Measurements from ENCODE around the gene CYP27B1.
"Not testable (repeated sequence)": the region's sequence is repeated elsewhere in the genome, so short reads cannot be mapped to it uniquely, and the experiment has no call there.

CYP27B1 gene

GRCh38 chr12:57733928-57734327, 33.0 kb downstream of the CYP27B1 start:
- DNase-seq: no peak

GRCh38 chr12:57732726-57733593, 33.9 kb downstream of the CYP27B1 start:
- no peak for DNase-seq

DNA sequence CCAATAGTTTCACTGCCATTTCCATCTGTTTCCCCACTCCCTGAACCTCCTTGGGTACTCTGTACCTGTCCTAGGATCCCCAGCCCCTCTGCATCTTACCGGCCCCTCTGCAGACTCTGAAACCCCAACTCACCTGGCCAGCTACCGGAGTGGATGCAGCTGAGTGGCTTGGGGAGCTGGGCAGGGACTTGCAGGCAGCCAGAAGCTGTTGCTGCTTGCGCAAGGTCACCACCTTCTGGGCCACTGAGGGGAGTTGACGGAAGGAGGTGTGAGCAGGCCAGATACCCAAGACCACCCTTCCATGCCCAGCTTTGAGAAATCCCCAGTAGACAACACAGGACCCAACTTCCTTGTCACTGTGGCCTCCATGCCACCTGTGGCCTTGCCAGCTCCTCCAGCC, 34.6 kb downstream of the CYP27B1 start:
- DNase-seq: no peak

GRCh38 chr12:57731411-57732080, 35.3 kb downstream of the CYP27B1 start:
- DNase-seq: no peak

DNA sequence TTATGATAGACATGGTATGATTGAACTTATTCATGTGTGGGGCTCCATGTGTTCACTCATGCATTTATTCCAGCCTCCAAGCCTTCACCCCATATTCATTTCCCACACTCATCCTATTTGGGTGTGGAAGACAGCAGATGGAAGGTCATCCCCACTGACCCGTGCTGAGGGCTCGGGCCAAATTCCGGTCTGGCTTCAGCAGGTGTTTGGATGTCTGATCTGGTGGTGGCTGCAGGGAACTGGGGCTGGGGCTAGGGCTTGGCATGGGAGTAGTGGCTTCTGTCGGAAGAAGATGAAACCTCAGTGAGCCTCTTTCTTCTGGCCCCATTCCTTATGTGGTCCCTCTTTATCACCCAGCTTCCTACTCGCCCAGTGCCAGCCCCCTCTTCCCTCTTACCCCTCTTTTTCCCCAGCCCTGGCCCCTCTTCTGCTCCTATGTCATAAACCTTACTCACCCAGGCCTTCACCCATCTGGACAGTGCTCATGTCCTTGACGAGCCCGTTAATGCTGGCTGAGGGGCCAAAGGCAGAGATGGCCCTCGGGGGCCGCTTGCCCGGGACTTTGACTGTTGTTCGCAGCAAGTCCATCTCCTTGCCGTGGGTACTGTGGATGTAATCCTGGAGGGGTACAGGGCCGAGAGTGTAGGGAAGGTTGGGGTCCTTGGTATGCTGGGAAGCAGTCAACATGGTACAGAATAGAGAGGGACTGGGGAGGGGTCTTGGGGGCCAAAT, 36.4 kb downstream of the CYP27B1 start:
- no peak for DNase-seq

- DNase-seq: no peak
Observed at GRCh38 chr12:57729321-57729844, 37.5 kb downstream of the CYP27B1 start.

GRCh38 chr12:57727758-57728395, 39.0 kb downstream of the CYP27B1 start:
- no peak for DNase-seq

- DNase-seq: no peak
Observed at GRCh38 chr12:57726884-57727757, 39.8 kb downstream of the CYP27B1 start.

DNA sequence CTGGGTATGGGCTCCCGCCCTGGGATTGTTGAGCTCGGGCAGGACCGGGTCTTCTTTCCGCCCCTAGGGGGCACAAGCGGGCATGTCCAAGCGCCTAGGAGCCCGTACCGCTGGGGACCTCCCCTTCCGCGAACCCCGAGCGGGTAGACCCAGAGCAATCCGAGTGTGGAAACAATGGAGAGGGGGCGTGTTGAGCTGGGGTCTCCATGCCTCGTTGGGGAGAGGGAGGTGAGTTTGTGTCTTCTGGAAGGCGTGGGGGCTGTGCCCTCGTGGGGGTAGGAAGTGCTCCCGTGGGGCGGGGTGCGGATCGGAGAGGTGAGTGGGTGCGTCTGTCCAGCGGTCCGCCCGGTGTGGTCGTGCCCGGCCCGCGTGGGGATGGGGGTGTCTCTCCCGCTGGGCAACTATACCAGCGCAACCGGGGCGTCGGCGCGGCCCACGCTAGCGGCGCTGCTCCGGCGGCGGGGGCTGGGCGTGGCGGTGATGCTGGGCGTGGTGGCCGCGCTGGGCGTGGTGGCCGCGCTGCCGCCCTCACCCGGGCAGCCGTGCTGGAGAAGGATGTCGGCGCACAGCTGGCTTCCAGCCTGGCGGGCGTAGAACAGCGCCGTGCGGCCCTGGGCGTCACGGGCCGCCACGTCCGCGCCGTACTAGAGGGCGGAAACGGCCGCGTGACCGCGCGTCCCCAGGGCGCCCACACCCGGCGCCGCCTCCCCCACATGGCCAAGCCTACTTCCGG, 40.6 kb downstream of the CYP27B1 start:
- DNase-seq: no peak

GRCh38 chr12:57725851-57726150, 41.1 kb downstream of the CYP27B1 start:
- no peak for DNase-seq

- no peak for DNase-seq
Observed at GRCh38 chr12:57724936-57725740, 41.7 kb downstream of the CYP27B1 start.

- DNase-seq: no peak
Observed at GRCh38 chr12:57724003-57724935, 42.6 kb downstream of the CYP27B1 start.

DNA sequence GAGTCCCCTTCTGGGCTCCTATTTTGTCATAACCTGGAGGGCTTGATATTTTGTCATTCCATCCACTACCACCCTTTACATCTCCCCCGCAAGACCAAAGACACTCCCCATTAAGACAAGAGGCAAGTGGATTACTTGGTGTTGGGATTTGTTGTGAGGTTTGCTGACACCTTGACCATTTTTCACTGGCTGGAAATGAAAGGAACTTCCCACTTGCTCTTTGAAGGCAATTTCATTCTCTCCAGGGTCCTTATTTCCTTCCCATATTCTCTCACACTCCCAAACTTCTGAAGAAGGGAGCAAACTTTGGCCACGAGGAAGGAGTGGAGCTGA, 43.3 kb downstream of the CYP27B1 start:
- DNase-seq: no peak

- no peak for DNase-seq
Observed at GRCh38 chr12:57722716-57723629, 43.9 kb downstream of the CYP27B1 start.

DNA sequence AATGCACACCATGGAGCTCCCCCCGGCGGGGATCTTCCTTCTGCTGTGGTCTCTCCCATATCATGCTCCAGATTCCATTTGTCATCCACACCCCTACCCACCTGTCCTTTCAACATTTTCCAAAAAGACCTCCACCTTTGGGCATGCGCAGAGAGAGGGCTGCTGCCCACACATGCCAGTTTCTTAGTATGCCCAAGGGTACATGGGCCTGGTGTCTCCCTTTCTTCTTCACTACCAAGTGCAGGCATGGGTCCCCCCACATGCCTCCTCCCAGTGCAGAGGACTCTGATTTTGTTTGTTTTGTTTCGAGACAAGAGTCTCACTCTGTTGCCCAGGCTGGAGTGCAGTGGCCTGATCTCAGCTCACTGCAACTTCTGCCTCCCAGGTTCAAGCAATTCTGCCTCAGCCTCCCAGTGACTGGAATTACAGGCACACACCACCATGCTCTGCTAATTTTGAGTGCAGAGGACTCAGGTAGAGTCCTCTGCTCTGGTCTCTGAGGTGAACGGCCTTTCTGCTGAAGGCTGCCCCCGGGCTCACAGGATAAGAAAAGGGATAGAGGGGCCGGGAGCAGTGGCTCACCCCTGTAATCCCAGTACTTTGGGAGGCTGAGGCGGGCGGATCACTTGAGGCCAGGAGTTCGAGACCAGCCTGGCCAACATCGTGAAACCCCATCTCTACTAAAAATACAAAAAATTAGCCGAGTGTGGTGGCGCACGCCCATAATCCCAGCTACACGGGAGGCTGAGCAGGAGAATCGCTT, 44.9 kb downstream of the CYP27B1 start:
- DNase-seq: not testable (repeated sequence)

DNA sequence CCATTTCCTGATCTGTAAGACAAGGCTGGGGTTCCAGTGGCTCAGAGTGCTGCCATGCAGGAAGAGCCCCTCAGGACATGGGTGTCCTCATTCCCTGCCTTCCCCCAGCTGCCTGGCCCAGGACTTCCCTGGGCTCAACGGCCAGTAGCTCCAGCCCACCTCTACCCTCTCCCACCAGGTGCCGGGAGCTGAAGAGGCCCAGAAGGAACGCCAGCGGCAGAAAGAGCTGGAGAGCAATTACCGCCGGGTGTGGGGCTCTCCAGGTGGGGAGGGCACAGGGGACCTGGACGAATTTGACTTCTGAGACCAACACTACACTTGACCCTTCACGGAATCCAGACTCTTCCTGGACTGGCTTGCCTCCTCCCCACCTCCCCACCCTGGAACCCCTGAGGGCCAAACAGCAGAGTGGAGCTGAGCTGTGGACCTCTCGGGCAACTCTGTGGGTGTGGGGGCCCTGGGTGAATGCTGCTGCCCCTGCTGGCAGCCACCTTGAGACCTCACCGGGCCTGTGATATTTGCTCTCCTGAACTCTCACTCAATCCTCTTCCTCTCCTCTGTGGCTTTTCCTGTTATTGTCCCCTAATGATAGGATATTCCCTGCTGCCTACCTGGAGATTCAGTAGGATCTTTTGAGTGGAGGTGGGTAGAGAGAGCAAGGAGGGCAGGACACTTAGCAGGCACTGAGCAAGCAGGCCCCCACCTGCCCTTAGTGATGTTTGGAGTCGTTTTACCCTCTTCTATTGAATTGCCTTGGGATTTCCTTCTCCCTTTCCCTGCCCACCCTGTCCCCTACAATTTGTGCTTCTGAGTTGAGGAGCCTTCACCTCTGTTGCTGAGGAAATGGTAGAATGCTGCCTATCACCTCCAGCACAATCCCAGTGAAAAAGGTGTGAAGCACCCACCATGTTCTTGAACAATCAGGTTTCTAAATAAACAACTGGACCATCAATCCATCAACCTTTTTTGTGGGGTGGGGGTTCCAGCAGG, 46.0 kb downstream of the CYP27B1 start:
- no peak for DNase-seq

All from GDM1 (cell line).